HG03095 (cell line): ENCODE results near the gene TBL1XR1.

Experiments
- ATAC-seq: cut with Tn5 transposase; IDR thresholded peaks from one replicate; pipeline ENCODE4 v1.9.1; 2021; ENCODE audit warnings: moderate library complexity; ENCODE audit not compliant: unreplicated experiment

Gene TBL1XR1

DNA sequence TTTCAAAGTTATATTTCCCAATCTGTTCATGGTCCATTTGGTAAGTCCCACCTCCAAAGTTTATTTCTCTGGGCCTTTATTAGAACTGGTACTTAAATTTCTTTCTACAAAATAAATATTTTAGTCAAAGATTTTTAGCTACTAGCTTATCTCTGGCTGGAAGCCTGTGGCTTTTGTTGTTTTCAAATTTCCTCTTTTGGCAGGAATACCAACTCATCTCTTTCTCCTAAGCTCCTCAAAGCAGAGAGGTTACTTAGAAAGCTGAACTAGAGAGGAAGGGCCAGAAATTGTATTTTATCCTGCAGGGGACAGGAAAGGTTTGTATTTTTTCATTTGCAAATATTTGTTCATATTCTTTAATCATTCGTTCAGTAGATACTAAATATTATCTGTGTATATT is 227.8 kb downstream of the TBL1XR1 start:
- ATAC-seq: no peak
